GM10847 (cell line): ENCODE results near the gene DISC1.

Source experiments
- POLR2A ChIP-seq: IDR thresholded peaks from 2 replicates; pipeline ENCODE4 v1.6.1; 2011; ENCODE audit not compliant: insufficient read length; ENCODE audit errors: extremely low read depth

Gene DISC1

DNA sequence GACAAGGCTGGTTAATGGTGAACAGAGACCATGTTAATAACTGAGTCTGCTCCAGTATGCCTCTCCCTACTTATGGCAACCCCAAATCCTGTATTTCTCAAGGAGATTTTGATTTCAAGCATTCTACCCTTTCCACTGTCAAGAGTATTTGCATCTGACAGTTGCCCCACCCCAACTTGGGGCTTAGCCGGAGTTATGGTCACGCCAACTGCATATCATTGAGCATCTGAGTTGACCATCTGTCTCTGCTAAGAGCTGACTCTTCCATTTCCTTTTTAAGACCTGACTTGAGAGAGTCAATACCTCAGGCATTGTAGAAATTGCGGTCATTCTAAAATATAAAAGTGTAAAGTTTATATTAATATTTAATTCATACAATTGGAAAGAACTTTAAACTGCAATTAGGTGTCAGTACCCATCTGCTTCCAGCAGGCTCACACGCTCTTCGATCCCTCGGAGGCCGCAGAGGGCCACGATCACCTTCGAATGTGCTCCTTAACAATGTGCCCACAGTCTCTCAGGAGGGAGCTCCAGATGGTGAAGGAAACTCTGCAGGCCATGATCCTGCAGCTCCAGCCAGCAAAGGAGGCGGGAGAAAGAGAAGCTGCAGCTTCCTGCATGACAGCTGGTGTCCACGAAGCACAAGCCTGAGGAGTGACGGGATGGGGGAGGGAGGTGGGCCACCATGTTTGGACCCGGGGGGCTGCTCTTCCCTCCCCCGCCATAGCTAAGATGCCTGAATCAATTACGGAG is 409.8 kb downstream of the DISC1 start:
- TF ChIP-seq POLR2A = no peak

GRCh38 chr1:232037774-232038388 is 411.3 kb downstream of the DISC1 start:
- TF ChIP-seq POLR2A = no peak

DNA sequence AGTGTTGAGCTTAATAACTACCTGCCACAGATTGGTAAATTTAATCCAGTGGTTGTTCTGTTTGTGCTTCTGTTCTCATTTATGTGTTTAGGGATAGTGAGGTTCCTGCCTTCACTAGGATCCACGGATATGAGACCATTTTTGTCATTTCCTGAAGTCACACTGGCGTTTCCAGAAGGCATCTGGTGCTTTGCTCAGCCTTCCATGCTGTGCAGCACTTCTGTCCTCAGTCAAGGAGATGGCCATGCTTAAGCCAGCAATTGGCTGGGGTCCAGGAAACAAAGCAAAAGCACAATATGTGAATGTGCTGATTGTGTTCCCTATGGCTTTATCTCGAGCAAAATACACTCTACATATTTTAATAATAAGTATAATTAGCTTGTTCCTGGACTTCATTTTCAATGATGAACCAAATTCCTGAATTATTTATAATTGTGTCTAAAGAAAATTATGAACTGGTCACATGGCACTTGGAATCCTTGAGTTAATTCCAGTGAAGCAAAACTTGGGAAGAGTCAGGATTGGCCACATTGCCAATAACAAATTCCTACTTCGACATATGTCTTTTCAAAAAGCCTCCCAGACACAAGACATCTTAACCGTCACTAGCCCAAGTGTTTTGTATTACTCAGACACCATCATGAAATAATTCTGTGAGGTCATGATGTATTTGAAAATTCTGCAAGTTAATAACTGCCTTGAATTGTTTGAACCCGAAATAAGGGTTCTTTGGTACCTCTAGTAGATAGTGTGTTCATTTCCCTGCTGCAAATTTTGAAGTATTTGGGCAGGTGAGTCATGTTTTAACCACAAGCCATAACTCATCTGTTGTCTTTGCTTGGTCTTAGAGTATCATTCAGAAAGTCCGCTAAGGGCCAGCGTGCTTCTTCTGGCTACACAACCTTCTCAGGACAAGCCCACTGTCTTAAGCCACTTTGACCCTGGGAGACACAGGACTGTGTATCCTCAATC is 412.4 kb downstream of the DISC1 start:
- TF ChIP-seq POLR2A = no peak

GRCh38 chr1:232040260-232040659 is 413.7 kb downstream of the DISC1 start:
- TF ChIP-seq POLR2A = no peak

- TF ChIP-seq POLR2A = no peak
Observed at GRCh38 chr1:232044728-232045127, 418.1 kb downstream of the DISC1 start.

DNA sequence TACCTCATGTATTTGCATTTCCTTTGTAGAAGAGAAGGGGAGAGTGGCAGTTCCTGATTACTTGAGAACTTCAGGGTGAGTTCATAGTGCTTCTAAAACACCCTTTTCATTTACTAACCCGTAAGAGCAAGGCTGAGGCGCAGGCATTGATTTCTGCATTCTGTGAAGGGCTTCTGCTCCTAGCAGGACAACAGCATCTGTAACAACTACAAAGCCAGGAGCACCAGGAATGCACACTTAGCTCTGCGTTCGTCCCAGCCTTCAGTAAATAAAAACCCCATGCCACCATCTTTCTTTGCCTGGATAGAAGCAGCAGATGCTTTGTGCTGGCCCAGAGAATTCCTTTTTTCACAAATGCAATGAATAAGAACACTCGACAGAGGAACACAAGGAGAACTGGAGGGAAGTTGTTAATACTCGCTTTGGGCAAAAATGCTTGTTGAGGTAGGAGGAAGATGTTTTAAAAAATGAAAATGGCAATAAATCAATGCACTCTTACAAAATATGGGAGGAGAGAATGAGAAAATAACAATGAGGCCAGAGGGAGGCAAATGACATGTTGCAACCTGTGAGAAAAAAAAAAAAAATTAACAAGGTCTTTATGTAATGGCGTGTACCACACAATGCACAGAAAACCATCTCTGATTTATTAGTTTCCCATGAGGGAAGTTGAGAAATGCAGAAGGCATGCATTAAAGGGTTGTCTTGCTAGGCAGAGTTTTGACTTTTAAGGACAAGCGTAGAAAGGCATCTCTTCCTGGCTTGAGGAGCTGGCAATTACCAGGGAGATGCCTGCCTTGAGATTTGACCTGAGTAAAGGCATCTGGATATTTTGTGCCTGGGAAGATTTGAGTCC is 418.8 kb downstream of the DISC1 start:
- no peak for TF ChIP-seq POLR2A

- no peak for TF ChIP-seq POLR2A
Observed at GRCh38 chr1:232046451-232047306, 420.1 kb downstream of the DISC1 start.

DNA sequence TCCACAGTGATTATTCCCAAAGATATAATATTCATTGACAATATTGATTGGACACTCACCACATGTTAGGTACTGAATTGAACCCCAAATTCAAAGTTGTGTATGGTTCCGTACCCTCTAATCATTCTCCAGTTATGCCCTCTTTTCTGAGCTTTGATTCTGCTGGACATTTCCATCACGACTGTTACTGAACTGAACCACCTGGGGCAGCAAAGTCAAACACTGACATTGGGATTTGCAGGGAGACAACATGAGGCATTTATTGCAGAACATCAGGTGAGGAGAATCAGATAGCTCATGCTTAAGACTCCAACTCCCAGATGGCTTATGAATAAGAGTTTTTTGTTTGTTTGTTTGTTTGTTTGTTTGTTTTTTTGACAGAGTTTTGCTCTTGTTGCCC is 420.9 kb downstream of the DISC1 start:
- no peak for TF ChIP-seq POLR2A

DNA sequence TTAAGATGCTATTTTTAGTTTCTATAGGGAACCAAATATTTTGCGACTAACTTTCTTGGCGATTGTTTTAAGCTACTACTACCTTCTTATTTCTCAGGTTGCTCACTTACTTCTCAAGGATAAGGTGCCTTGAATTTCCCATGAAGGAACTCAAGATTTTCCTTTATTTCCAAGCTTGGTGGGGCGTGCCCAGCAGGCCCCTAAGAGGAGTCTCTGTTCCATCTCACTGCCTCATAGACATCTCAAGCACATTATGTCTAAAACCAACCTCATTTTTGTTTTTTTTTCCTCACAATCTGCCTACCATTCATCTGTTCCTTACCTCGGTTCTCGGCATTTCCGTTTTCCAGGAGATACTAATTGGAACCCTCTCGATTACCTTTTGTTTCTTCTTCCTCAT is 421.9 kb downstream of the DISC1 start:
- no peak for TF ChIP-seq POLR2A

DNA sequence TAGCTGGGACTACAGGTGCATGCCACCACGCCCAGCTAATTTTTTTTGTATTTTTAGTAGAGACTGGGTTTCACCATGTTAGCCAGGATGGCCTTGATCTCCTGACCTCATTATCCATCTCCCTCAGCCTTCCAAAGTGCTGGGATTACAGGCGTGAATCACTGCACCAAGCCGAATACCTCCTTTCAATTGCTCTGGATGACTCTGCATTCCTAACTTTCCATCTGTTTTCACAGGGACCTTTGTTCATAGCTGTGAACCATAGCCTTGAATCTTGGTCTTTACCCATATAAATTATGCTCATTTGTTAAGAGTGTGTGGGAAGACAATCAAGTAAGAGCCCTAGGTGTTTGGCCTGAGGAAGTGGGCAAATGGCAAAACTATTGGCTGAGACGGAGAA is 422.7 kb downstream of the DISC1 start:
- TF ChIP-seq POLR2A = no peak

DNA sequence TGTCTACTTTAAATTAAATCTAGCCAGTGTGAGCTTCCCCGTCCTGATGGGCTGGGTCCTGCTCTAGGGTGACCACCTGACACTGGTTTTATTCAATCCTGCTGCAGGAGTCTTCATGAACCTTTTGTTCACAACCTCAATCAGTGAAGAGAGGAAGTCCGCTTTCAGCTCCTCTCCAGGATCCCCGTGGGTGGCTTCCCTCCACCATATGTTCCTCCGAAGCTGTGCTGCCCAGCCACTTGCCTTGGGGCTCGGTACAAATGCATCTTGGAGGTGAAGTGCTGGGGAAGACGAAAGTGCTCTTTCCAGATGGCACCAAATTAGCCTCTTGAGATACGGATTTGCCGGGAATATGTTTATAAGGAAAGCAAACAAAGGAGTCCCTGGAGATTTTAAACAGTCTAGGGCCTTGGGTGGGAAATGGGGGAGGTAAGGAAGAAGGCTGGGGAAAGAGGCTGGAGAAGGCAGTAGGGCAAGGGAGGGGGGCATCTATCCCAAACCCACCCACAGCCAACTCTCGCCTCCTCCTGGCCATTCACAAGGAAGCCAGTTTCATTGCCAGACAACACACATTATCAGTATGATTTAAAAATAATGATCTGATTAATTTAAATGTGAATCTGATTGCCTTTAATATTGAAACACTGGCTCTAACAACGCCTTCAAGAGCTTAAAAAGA is 430.8 kb downstream of the DISC1 start:
- no peak for TF ChIP-seq POLR2A

DNA sequence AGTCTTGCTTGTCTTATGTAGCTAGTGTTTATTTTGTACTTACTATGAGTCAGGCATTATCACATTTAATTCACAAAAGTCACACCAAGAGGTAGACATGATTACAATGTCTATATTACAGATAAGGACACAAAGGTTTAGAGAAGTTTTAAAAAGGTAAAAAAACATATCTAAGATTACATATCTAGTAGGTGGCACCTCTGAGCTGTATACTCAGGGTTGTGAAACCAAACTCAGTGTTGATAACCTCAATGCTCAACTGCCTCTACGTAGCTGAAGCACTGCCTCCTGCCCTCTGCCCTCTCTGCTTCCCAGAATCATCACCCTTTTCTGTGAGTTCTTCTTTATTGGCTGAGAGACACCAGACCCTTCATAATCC is 431.3 kb downstream of the DISC1 start:
- TF ChIP-seq POLR2A = no peak

GRCh38 chr1:232059726-232060374 is 433.3 kb downstream of the DISC1 start:
- TF ChIP-seq POLR2A = no peak
